HEK293 (cell line): ENCODE results near the gene ME2.
"Not testable (repeated sequence)": the region's sequence is repeated elsewhere in the genome, so short reads cannot be mapped to it uniquely, and the experiment has no call there.

Experiments used
- CTCF ChIA-PET: fragments of 350-600 bp; formaldehyde crosslinking; extraction: SDS; loops from one replicate; lab custom pipeline; 2021; ENCODE audit warnings: antibody characterized with exemption; lab: Yijun Ruan, JAX
- POLR2A ChIA-PET: fragments of 300-600 bp; formaldehyde crosslinking; extraction: SDS; loops from one replicate; lab custom pipeline; 2020; ENCODE audit warnings: antibody characterized with exemption, inconsistent platforms; lab: Yijun Ruan, JAX
- H3K27ac ChIP-seq: fragments of 200-500 bp; sonication (Bioruptor generic); 2 replicates; pipeline ENCODE4 v1.5.1; 2014; ENCODE audit warnings: low read depth, low read length, control low read depth, inconsistent platforms; ENCODE audit errors: extremely low read depth
- H3K36me3 ChIP-seq, 2 experiments: fragments of 200-500 bp in 1 of 2; sonication (Bioruptor generic) in 1 of 2; 1 replicate in 1 of 2; 2 replicates in 1 of 2; pipeline ENCODE4 v1.5.1; 2014 to 2017; ENCODE audit warnings: inconsistent platforms in 2 of 2, low read length in 2 of 2; ENCODE audit not compliant: control insufficient read depth in 2 of 2, insufficient read depth in 1 of 2
- H3K4me1 ChIP-seq: fragments of 200-500 bp; sonication (Bioruptor generic); 2 replicates; pipeline ENCODE4 v1.5.1; 2014; ENCODE audit warnings: mild to moderate bottlenecking, low read length, inconsistent platforms; ENCODE audit not compliant: control insufficient read depth, insufficient read depth
- H3K4me3 ChIP-seq: 2 replicates; pipeline ENCODE4 v1.5.1; 2011; ENCODE audit warnings: low read depth, mild to moderate bottlenecking, control low read depth, low read length, moderate library complexity
- H3K9me3 ChIP-seq: fragments of 200-500 bp; sonication (Bioruptor generic); 2 replicates; pipeline ENCODE4 v1.5.1; 2014; ENCODE audit warnings: low read depth, low read length, inconsistent platforms; ENCODE audit not compliant: control insufficient read depth, insufficient read depth
- GLI4 ChIP-seq: fragments of 450-650 bp; formaldehyde crosslinking; IDR thresholded peaks from 2 replicates; pipeline ENCODE4 v1.5.1; 2016; ENCODE audit warnings: missing biosample characterization, missing genetic modification characterization
- KLF16 ChIP-seq: fragments of 450-650 bp; formaldehyde crosslinking; IDR thresholded peaks from 2 replicates; pipeline ENCODE4 v1.5.1; 2017; ENCODE audit warnings: missing biosample characterization, missing genetic modification characterization
- PRDM1 ChIP-seq: fragments of 450-650 bp; formaldehyde crosslinking; IDR thresholded peaks from 2 replicates; pipeline ENCODE4; 2016; ENCODE audit warnings: missing biosample characterization, missing genetic modification characterization
- ZBTB17 ChIP-seq: fragments of 450-650 bp; formaldehyde crosslinking; IDR thresholded peaks from 2 replicates; pipeline ENCODE4 v1.5.1; 2016; ENCODE audit warnings: missing biosample characterization, missing genetic modification characterization
- ZNF112 ChIP-seq: fragments of 450-650 bp; formaldehyde crosslinking; IDR thresholded peaks from 2 replicates; pipeline ENCODE4 v1.5.0; 2017; ENCODE audit warnings: missing biosample characterization, missing genetic modification characterization
- ZNF140 ChIP-seq: fragments of 450-650 bp; formaldehyde crosslinking; IDR thresholded peaks from 2 replicates; pipeline ENCODE4 v1.5.1; 2016; ENCODE audit warnings: missing biosample characterization, missing genetic modification characterization
- ZNF169 ChIP-seq: fragments of 450-650 bp; formaldehyde crosslinking; IDR thresholded peaks from 2 replicates; pipeline ENCODE4 v1.5.1; 2016; ENCODE audit warnings: missing biosample characterization, missing genetic modification characterization
- ZNF175 ChIP-seq: fragments of 450-650 bp; formaldehyde crosslinking; IDR thresholded peaks from 2 replicates; pipeline ENCODE4 v1.5.1; 2016; ENCODE audit warnings: missing biosample characterization, missing genetic modification characterization
- ZNF366 ChIP-seq: fragments of 450-650 bp; formaldehyde crosslinking; conservative IDR thresholded peaks from 2 replicates; pipeline ENCODE4 v1.5.1; 2016; ENCODE audit warnings: missing biosample characterization, missing genetic modification characterization
- ZNF654 ChIP-seq: fragments of 450-650 bp; formaldehyde crosslinking; IDR thresholded peaks from 2 replicates; pipeline ENCODE4 v1.5.1; 2016; ENCODE audit warnings: low read depth, missing biosample characterization, missing genetic modification characterization
- TF ChIP-seq, protein P1 (sequence below): fragments of 450-650 bp; formaldehyde crosslinking; IDR thresholded peaks from 2 replicates; pipeline ENCODE4 v1.5.1; 2016; ENCODE audit warnings: missing biosample characterization, missing genetic modification characterization
- TF ChIP-seq, protein P2 (sequence below): fragments of 450-650 bp; formaldehyde crosslinking; IDR thresholded peaks from 2 replicates; pipeline ENCODE4 v1.5.1; 2017; ENCODE audit warnings: missing biosample characterization, missing genetic modification characterization

Gene ME2

DNA sequence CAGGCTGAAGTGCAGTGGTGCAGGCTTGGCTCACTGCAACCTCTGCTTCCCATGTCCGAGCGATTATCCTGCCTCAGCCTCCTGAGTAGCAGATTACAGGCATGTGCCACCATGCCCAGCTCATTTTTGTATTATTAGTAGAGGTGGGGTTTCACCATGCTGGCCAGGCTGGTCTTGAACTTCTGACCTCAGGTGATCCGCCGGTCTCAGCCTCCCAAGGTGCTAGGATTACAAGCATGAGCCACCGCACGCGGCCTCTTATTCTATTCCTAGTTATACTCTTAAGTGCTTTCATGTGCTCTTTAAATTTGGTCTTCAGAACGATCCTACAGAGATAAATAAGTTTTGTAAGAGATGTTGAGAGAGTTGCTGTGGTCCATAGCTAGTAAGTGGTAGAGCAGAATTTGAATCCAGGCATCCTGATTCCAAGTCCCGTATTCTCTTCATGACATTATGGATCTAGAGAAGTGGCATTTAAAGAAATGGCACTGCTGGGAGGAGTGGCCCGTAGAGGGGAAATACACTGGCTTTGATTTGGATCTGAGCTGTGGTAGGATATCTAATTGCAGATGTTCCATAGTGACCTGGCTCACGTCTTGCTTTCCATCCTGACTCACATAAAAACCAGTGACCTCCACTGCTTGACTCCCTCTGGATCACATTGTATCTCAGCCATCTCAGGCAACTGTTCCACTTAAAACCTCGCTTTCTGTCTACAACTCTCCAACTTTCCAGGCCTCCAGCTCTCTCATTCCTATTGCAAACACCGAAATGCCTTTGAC is 22.8 kb upstream of the ME2 start:
- no peak overlapping the region for H3K27ac ChIP-seq
- no peaks in the 10 kb centered on the region for H3K36me3 ChIP-seq
- no peak overlapping the region for H3K4me3 ChIP-seq
- POLR2A ChIA-PET, result interaction anchor here (0.6 to 2.3 kb wide), 3 partner anchors 8 to 22 kb away, joined by 3 to 8 read pairs (median 4); partner anchors contain the start of gene ME2
- no peaks in the 10 kb centered on the region for H3K9me3 ChIP-seq
- H3K4me1 ChIP-seq, result no peaks in the 10 kb centered on the region
- no peak for TF ChIP-seq ZNF140 (tag by site-specific recombination)
- TF ChIP-seq, all 188 proteins: peak for 0
- CTCF ChIA-PET, result interaction anchor here (0.6 to 1.0 kb wide), 2 partner anchors 111 to 183 kb away, joined by 3 read pairs; partner anchors contain the start of gene ELAC1

DNA sequence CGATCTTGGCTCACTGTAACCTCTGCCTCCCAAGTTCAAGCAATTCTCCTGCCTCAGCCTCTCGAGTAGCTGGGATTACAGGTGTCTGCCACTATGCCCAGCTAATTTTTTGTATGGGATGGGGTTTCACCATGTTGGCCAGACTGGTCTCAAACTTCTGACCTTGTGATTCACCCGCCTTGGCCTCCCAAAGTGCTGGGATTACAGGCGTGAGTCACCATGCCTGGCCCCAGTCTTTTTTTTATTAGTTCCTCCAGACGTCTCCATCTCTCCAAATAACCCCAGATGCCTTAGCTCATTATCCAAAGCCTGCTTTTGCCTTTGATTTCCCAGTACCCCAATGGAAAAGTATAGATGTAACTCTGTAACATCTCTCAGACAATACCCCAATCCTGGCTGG is 21.8 kb upstream of the ME2 start:
- POLR2A ChIA-PET, result interaction anchor here (0.7 to 2.3 kb wide), 3 partner anchors 13 to 21 kb away, joined by 3 to 9 read pairs (median 4); partner anchors contain the start of gene ME2

DNA sequence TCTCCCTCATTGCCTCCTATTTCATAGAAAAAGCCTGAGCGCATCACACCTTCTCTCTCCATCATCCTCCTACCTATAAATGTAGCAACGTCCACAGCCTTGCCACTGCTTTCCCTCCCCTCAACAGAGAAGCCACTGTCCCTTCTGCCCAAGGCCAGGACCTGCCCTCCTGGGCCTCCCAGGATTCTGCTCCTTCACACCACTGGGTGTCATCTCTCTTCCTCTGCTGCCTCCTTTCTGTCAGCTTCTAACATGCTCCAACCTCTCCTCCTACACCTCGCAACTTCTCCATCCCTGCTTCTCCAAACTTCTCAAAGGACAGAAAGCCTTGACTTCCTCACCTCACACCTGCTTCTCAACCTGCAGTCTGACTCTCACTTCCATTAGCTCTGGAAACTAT is 21.2 kb upstream of the ME2 start:
- no peak overlapping the region for H3K27ac ChIP-seq
- no peaks in the 10 kb centered on the region for H3K36me3 ChIP-seq
- TF ChIP-seq ZNF654 (tag by site-specific recombination) (0 out of 2 replicates have a peak, but pooled peaks have one; percentile 9), KLF16 (tag by site-specific recombination) (no peak), GLI4 (no peak), PRDM1 (tag by site-specific recombination) (peak; percentile 4; the same call in 1 of the 2 replicates)
- TF ChIP-seq, protein P1, sequence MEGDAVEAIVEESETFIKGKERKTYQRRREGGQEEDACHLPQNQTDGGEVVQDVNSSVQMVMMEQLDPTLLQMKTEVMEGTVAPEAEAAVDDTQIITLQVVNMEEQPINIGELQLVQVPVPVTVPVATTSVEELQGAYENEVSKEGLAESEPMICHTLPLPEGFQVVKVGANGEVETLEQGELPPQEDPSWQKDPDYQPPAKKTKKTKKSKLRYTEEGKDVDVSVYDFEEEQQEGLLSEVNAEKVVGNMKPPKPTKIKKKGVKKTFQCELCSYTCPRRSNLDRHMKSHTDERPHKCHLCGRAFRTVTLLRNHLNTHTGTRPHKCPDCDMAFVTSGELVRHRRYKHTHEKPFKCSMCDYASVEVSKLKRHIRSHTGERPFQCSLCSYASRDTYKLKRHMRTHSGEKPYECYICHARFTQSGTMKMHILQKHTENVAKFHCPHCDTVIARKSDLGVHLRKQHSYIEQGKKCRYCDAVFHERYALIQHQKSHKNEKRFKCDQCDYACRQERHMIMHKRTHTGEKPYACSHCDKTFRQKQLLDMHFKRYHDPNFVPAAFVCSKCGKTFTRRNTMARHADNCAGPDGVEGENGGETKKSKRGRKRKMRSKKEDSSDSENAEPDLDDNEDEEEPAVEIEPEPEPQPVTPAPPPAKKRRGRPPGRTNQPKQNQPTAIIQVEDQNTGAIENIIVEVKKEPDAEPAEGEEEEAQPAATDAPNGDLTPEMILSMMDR, result peak; percentile 67
- H3K4me1 ChIP-seq, result no peaks in the 10 kb centered on the region
- POLR2A ChIA-PET, result interaction anchor here (0.7 to 2.3 kb wide), 2 partner anchors 14 to 21 kb away, joined by 4 to 9 read pairs; partner anchors contain the start of gene ME2
- CTCF ChIA-PET, result interaction anchor here (1.0 to 1.1 kb wide), 2 partner anchors 19 to 37 kb away, joined by 3 read pairs; no protein-coding TSS in a partner anchor
- no peaks in the 10 kb centered on the region for H3K9me3 ChIP-seq
- H3K4me3 ChIP-seq, result no peak overlapping the region

More for the DNA sequence above, 21.8 kb upstream of the ME2 start:
- H3K27ac ChIP-seq, H3K36me3 ChIP-seq, H3K4me1 ChIP-seq, H3K4me3 ChIP-seq, H3K9me3 ChIP-seq: not testable (repeated sequence)
- CTCF ChIA-PET, result interaction anchor here (0.6 to 1.1 kb wide), 3 partner anchors 19 to 100 kb away, joined by 3 read pairs; no protein-coding TSS in a partner anchor

DNA sequence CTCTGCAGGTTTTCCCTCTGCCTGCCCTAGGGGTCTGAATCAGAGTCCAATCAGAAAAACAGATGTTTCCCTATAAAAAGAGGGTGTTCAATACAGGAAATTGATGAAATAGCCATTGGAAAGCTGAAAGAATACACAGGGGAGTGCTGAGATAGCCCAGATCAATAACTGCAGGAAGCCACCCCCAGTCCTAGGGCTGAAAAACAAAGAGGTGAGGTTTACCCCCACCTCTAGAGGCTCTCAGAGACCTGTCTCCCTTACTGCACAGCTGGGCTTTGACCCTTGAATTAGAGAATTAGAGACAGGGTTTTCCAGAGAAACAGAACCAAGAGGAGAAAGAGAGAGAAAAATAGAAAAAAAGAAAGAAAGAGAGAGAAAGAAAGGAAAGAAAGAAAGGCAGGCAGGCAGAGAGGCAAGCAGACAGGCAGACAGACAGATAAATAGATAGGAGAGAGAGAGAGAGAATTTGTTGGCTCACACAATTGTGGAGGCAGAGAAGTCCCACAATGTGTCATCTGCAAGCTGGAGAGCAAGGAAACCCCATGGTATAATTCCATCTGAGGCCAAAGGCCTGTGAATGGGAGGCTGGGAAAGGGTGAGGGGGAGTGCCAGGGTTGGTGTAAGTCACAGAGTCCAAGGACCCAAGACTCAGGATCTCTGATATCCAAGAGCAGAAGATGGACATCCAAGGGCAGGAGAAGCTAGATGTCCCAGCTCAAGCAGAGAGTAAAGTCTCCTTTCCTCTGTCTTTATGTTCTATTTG is 18.9 kb upstream of the ME2 start:
- POLR2A ChIA-PET, result interaction anchor here (0.6 kb wide), 1 partner anchor 9 kb away, joined by 7 read pairs; no protein-coding TSS in a partner anchor
- H3K4me3 ChIP-seq, result no peak overlapping the region
- peaks cover 2% of the 10 kb centered on the region; the same call in 1 of the 2 replicates for H3K4me1 ChIP-seq
- no peak overlapping the region for H3K27ac ChIP-seq
- TF ChIP-seq ZNF366 (tag by site-specific recombination), result peak; percentile 32; the same call in 1 of the 2 replicates
- no peak for TF ChIP-seq ZNF175 (tag by site-specific recombination)
- no peaks in the 10 kb centered on the region for H3K36me3 ChIP-seq
- CTCF ChIA-PET, result interaction anchor here (0.7 kb wide), 1 partner anchor 41 kb away, joined by 3 read pairs; no protein-coding TSS in a partner anchor
- H3K9me3 ChIP-seq, result no peaks in the 10 kb centered on the region

DNA sequence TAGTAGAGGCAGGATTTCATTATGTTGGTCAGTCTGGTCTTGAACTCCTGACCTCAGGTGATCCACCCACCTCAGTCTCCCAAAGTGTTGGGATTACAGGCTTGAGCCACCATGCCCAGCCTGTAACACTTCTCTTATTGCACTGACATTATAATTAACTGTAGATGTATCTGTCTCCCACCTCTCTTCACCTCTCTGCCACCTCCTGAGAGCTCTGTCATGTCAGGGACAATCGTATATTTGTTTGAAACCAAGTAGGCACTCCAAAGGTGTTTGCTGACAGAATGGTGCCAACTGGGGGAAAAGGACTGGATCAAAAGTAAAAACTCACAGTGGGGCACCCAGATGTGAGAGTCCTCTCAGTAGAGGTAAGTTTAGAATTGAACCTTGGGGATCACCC is 17.3 kb upstream of the ME2 start:
- Histone ChIP-seq H3K9me3 (no peaks in the 10 kb centered on the region), H3K27ac (no peak overlapping the region), H3K4me1 (peaks cover 2% of the 10 kb centered on the region; the same call in 1 of the 2 replicates)
- POLR2A ChIA-PET, result interaction anchor here (1.1 kb wide), 1 partner anchor 17 kb away, joined by 3 read pairs; the partner anchor contains the start of gene ME2
- TF ChIP-seq ZNF169 (tag by site-specific recombination) (no peak), ZNF112 (tag by site-specific recombination) (no peak), ZBTB17 (tag by site-specific recombination) (no peak)
- TF ChIP-seq, protein P2, sequence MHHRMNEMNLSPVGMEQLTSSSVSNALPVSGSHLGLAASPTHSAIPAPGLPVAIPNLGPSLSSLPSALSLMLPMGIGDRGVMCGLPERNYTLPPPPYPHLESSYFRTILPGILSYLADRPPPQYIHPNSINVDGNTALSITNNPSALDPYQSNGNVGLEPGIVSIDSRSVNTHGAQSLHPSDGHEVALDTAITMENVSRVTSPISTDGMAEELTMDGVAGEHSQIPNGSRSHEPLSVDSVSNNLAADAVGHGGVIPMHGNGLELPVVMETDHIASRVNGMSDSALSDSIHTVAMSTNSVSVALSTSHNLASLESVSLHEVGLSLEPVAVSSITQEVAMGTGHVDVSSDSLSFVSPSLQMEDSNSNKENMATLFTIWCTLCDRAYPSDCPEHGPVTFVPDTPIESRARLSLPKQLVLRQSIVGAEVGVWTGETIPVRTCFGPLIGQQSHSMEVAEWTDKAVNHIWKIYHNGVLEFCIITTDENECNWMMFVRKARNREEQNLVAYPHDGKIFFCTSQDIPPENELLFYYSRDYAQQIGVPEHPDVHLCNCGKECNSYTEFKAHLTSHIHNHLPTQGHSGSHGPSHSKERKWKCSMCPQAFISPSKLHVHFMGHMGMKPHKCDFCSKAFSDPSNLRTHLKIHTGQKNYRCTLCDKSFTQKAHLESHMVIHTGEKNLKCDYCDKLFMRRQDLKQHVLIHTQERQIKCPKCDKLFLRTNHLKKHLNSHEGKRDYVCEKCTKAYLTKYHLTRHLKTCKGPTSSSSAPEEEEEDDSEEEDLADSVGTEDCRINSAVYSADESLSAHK, result no peak
- TF ChIP-seq, all 188 proteins: peak for 0
- CTCF ChIA-PET, result no interaction called here
- Histone ChIP-seq H3K36me3 (no peaks in the 10 kb centered on the region), H3K4me3 (no peak overlapping the region)
